ENCODE data around the gene PPA2. TPM values are rescaled to one million over a fixed set of nuclear protein-coding genes. Genes with fewer than 3 reads are reported as not detected.

Gene PPA2
- total and polyA plus RNA-seq, 8 donors = 75.3 to 102 (median 86.6) TPM

- intact Hi-C loops (cut with DNase I) = no loop called here
- no peak for TF ChIP-seq CTCF (IDR thresholded peaks at IDR 0.05)
- no peaks in the 10 kb centered on the region for H3K9me3 ChIP-seq
- DNase-seq (no peak), ATAC-seq (no peak)
- H3K27ac ChIP-seq = no peak overlapping the region
- H3K27me3 ChIP-seq = no peaks in the 10 kb centered on the region
- no peak overlapping the region for H3K4me3 ChIP-seq
- no peaks in the 10 kb centered on the region for H3K36me3 ChIP-seq
- no peaks in the 10 kb centered on the region for H3K4me1 ChIP-seq
Measured at GRCh38 chr4:105327956-105328355, 145.9 kb downstream of the PPA2 start.

- DNase-seq (no peak), ATAC-seq (no peak)
- intact Hi-C loops (cut with DNase I) = no loop called here
- H3K4me1 ChIP-seq = no peaks in the 10 kb centered on the region
- TF ChIP-seq CTCF (IDR thresholded peaks at IDR 0.05) = no peak
- H3K9me3 ChIP-seq = peaks cover 0 to 1% of the 10 kb centered on the region in 2 donors
- H3K27ac ChIP-seq = no peak overlapping the region
- no peaks in the 10 kb centered on the region for H3K36me3 ChIP-seq
- no peak overlapping the region for H3K4me3 ChIP-seq
- H3K27me3 ChIP-seq = no peaks in the 10 kb centered on the region
Measured at GRCh38 chr4:105327222-105327621, 146.6 kb downstream of the PPA2 start.

Other genes starting within 250 kb of the PPA2 start
- gene ARHGEF38, start 78.6 kb upstream of the PPA2 start, total RNA-seq = 10 to 100 TPM; 12.0 to 12.1 TPM
- gene ARHGEF38, start 78.6 kb upstream of the PPA2 start, polyA plus RNA-seq (ENCODE audit: insufficient read length in 6 of 6) = 1 to 10 TPM; 5.0 to 9.3 (median 7.9) TPM
- 10 to 100 TPM; 14.9 to 18.5 TPM for gene INTS12, start 234.6 kb upstream of the PPA2 start, total RNA-seq
- 10 to 100 TPM; 32.3 to 39.1 (median 35.7) TPM for gene INTS12, start 234.6 kb upstream of the PPA2 start, polyA plus RNA-seq (ENCODE audit: insufficient read length in 6 of 6)
- 10 to 100 TPM; 10.8 to 14.5 TPM for gene GSTCD, start 234.7 kb upstream of the PPA2 start, total RNA-seq
- 10 to 100 TPM; 12.1 to 16.9 (median 16.1) TPM for gene GSTCD, start 234.7 kb upstream of the PPA2 start, polyA plus RNA-seq (ENCODE audit: insufficient read length in 6 of 6)